Testis (tissue), 2 donors: Measurements from ENCODE around the gene SSR2.
"Not testable (repeated sequence)": the region's sequence is repeated elsewhere in the genome, so short reads cannot be mapped to it uniquely, and the experiment has no call there.

Experiments used
- POLR2A ChIP-seq: fragments of 450-650 bp; IDR thresholded peaks from one replicate; pipeline ENCODE4 v1.6.1; 2017; ENCODE audit warnings: antibody characterized with exemption, mild to moderate bottlenecking, moderate library complexity
- TF ChIP-seq, protein P1 (sequence below), 3 experiments: fragments of 450-650 bp in 2 of 3; fragments of 200-600 bp in 1 of 3; sonication (generic) in 1 of 3; IDR thresholded peaks; one replicate each; pipeline ENCODE4 v1.5.1; 2016 to 2019; ENCODE audit warnings: antibody characterized with exemption in 3 of 3, mild to moderate bottlenecking in 2 of 3, moderate library complexity in 1 of 3

DNA sequence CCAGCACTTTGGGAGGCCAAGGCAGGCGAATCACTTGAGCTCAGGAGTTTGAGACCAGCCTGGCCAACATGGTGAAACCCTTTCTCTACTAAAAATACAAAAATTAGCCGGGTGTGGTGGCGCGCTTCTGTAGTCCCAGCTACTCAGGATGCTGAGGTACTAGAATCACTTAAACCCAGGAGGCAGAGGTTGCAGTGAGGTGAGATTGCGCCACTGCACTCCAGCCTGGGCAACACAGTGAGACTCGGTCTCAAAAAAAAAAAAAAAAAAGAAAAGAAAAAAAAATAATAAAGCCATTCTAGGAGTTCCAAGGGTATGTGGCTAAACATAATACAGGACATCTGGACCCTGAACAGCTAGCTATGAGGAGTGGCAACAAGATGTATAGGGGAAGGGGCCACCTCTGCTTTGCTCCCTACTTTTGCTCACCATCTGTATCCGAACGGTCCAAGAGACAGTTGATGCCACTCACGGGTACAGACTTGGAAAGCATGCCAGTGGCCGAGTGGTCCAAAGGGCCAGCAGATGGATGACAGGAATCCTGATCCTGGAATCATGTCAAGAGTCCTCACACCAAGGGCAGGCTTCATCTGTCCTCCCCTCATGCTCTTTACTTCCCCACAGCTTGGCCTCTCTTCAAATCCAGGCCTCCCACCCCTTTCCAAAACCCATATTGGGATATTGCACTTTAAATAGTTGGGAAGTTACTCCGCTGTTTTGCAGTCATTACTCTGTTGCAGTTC, 35.7 kb downstream of the SSR2 start:
- TF ChIP-seq, protein P1, sequence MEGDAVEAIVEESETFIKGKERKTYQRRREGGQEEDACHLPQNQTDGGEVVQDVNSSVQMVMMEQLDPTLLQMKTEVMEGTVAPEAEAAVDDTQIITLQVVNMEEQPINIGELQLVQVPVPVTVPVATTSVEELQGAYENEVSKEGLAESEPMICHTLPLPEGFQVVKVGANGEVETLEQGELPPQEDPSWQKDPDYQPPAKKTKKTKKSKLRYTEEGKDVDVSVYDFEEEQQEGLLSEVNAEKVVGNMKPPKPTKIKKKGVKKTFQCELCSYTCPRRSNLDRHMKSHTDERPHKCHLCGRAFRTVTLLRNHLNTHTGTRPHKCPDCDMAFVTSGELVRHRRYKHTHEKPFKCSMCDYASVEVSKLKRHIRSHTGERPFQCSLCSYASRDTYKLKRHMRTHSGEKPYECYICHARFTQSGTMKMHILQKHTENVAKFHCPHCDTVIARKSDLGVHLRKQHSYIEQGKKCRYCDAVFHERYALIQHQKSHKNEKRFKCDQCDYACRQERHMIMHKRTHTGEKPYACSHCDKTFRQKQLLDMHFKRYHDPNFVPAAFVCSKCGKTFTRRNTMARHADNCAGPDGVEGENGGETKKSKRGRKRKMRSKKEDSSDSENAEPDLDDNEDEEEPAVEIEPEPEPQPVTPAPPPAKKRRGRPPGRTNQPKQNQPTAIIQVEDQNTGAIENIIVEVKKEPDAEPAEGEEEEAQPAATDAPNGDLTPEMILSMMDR (IDR thresholded peaks at IDR 0.05) = not testable (repeated sequence)
- TF ChIP-seq POLR2A = not testable (repeated sequence)
